GM12875 (cell line): ENCODE results near the gene CDC27.
"Not testable (repeated sequence)": the region's sequence is repeated elsewhere in the genome, so short reads cannot be mapped to it uniquely, and the experiment has no call there.

ENCODE experiments used
- H3K4me3 ChIP-seq: one replicate; pipeline ENCODE4 v1.5.1; 2011; ENCODE audit warnings: low read depth, low read length, control low read depth
- CTCF ChIP-seq: IDR thresholded peaks from 2 replicates; pipeline ENCODE4 v1.5.1; 2011; ENCODE audit warnings: low read depth, mild to moderate bottlenecking, control low read depth, inconsistent platforms, low read length, moderate library complexity, borderline replicate concordance; ENCODE audit not compliant: insufficient read depth

The CDC27 gene

GRCh38 chr17:47219621-47220475 lies 30.8 kb upstream of the CDC27 start:
- no peak overlapping the region for H3K4me3 ChIP-seq
- no peak for TF ChIP-seq CTCF

GRCh38 chr17:47218896-47219430 lies 29.9 kb upstream of the CDC27 start:
- H3K4me3 ChIP-seq: peak overlapping the region; percentile 16
- no peak for TF ChIP-seq CTCF

GRCh38 chr17:47217279-47217678 lies 28.2 kb upstream of the CDC27 start:
- H3K4me3 ChIP-seq: not testable (repeated sequence)

GRCh38 chr17:47216821-47217220 lies 27.7 kb upstream of the CDC27 start:
- not testable (repeated sequence) for H3K4me3 ChIP-seq

GRCh38 chr17:47214931-47215330 lies 25.8 kb upstream of the CDC27 start:
- TF ChIP-seq CTCF: no peak
- no peak overlapping the region for H3K4me3 ChIP-seq

- TF ChIP-seq CTCF: no peak
- no peak overlapping the region for H3K4me3 ChIP-seq
Measured at GRCh38 chr17:47213540-47213939, 24.4 kb upstream of the CDC27 start.

- no peak overlapping the region for H3K4me3 ChIP-seq
- no peak for TF ChIP-seq CTCF
Measured at GRCh38 chr17:47212458-47212857, 23.4 kb upstream of the CDC27 start.

GRCh38 chr17:47210779-47211178 lies 21.7 kb upstream of the CDC27 start:
- TF ChIP-seq CTCF: no peak

More at GRCh38 chr17:47210779-47211178, 21.7 kb upstream of the CDC27 start:
- no peak overlapping the region for H3K4me3 ChIP-seq
